Measurements from ENCODE around the gene TNFRSF1A. TPM values are rescaled to one million over a fixed set of nuclear protein-coding genes. Genes with fewer than 3 reads are reported as not detected.
A peak's percentile ranks its signal among the peaks of the same experiment; 100 is the strongest.

The TNFRSF1A gene
- total and polyA plus RNA-seq, 12 donors: 46.4 to 386 (median 224) TPM

GRCh38 chr12:6367969-6368892 is 26.4 kb upstream of the TNFRSF1A start:
- no peak for DNase-seq
- Histone ChIP-seq H3K36me3 (replicated peaks in 1 of 2) (no peaks in the 10 kb centered on the region), H3K27me3 (no peaks in the 10 kb centered on the region), H3K4me1 (replicated peaks in 1 of 2) (peaks cover 33 to 45% of the 10 kb centered on the region in 2 donors), H3K9me3 (replicated peaks in 1 of 3) (no peaks in the 10 kb centered on the region), H3K4me3 (no peak overlapping the region), H3K27ac (peak overlapping the region in 2 of 5 donors; percentile 6 to 53)
- 62 to 73% (median 67%) methylated on average over 14 to 15 of the region's 15 CpGs for WGBS, 4 donors
- TF ChIP-seq POLR2A (IDR thresholded peaks at IDR 0.05) (no peak), CTCF (IDR thresholded peaks at IDR 0.05) (no peak)
- intact Hi-C loops (cut with DNase I): no loop called here

- 56 to 61% (median 59%) methylated on average over 11 of the region's 11 CpGs for WGBS, 4 donors
- TF ChIP-seq CTCF (IDR thresholded peaks at IDR 0.05) (peak in 2 of 6 experiments; percentile 24 to 35), POLR2A (IDR thresholded peaks at IDR 0.05) (no peak)
- Histone ChIP-seq H3K4me1 (replicated peaks in 1 of 2) (peaks cover 26 to 36% of the 10 kb centered on the region in 2 donors), H3K36me3 (replicated peaks in 1 of 2) (no peaks in the 10 kb centered on the region), H3K9me3 (replicated peaks in 1 of 3) (no peaks in the 10 kb centered on the region), H3K4me3 (no peak overlapping the region), H3K27ac (peak overlapping the region in 2 of 5 donors; percentile 6 to 53), H3K27me3 (no peaks in the 10 kb centered on the region)
- intact Hi-C loops (cut with DNase I): no loop called here
- peak in 1 of 7 donors; percentile 51 for DNase-seq
Observed at GRCh38 chr12:6367065-6367968, 25.4 kb upstream of the TNFRSF1A start.

- WGBS, 4 donors: 20 to 36% (median 29%) methylated on average over 13 to 15 of the region's 15 CpGs
- no peaks in the 10 kb centered on the region for H3K27me3 ChIP-seq
- peak overlapping the region in 2 of 4 donors; percentile 33 to 64 for H3K4me3 ChIP-seq
- peak in 4 of 7 donors; percentile 42 to 71 (median 57) for DNase-seq
- TF ChIP-seq CTCF (IDR thresholded peaks at IDR 0.05): no peak
- no peak for TF ChIP-seq POLR2A (IDR thresholded peaks at IDR 0.05)
- H3K4me1 ChIP-seq (replicated peaks in 1 of 2): peaks cover 0 to 14% of the 10 kb centered on the region in 2 donors
- no peaks in the 10 kb centered on the region for H3K9me3 ChIP-seq (replicated peaks in 1 of 3)
- intact Hi-C loops (cut with DNase I): no loop called here
- H3K36me3 ChIP-seq (replicated peaks in 1 of 2): no peaks in the 10 kb centered on the region
- peak overlapping the region; percentile 75 to 95 (median 80) for H3K27ac ChIP-seq
Observed at GRCh38 chr12:6364044-6364374, 22.1 kb upstream of the TNFRSF1A start.

All from adrenal gland (tissue), 12 donors.